GM23338 (cell line): ENCODE measurements around the gene TMEM255B. TPM values are rescaled to one million over a fixed set of nuclear protein-coding genes. Genes with fewer than 3 reads are reported as not detected.

Source experiments
- ATAC-seq: fragments of 200-7000 bp; cut with Tn5 transposase; 3 replicates; pipeline ENCODE4 v1.9.1; 2020
- DNase-seq: peaks from one replicate; pipeline ENCODE4 v3.0.0-alpha.2; 2015; ENCODE audit warnings: low spot score
- H2AFZ ChIP-seq: fragments of 200-600 bp; sonication (generic); 2 replicates; pipeline ENCODE4 v1.8.0; 2016; ENCODE audit warnings: antibody characterized with exemption, mild to moderate bottlenecking, moderate library complexity
- H3F3A ChIP-seq: fragments of 200-600 bp; sonication (generic); replicated peaks from 2 replicates; pipeline ENCODE4 v1.8.0; 2017; ENCODE audit warnings: antibody characterized with exemption, mixed run types, low read depth
- H3K27ac ChIP-seq: fragments of 200-600 bp; sonication (generic); 2 replicates; pipeline ENCODE4 v1.6.1; 2016; ENCODE audit warnings: low read depth
- H3K27me3 ChIP-seq: fragments of 200-600 bp; sonication (generic); 2 replicates; pipeline ENCODE4 v1.8.0; 2016; ENCODE audit warnings: mild to moderate bottlenecking, mixed run types, moderate library complexity; ENCODE audit not compliant: insufficient read depth
- H3K36me3 ChIP-seq: fragments of 200-600 bp; sonication (generic); 2 replicates; pipeline ENCODE4 v1.8.0; 2016; ENCODE audit warnings: mild to moderate bottlenecking; ENCODE audit not compliant: insufficient read depth
- H3K4me1 ChIP-seq: fragments of 200-600 bp; sonication (generic); 2 replicates; pipeline ENCODE4 v1.8.0; 2016; ENCODE audit warnings: mild to moderate bottlenecking, moderate library complexity; ENCODE audit not compliant: insufficient read depth
- H3K4me2 ChIP-seq: fragments of 200-600 bp; sonication (generic); 2 replicates; pipeline ENCODE4 v1.7.1; 2017; ENCODE audit warnings: mixed run types
- H3K4me3 ChIP-seq: fragments of 200-600 bp; sonication (generic); 2 replicates; pipeline ENCODE4 v1.6.1; 2016; ENCODE audit warnings: mixed run types
- H3K79me2 ChIP-seq: fragments of 200-600 bp; sonication (generic); replicated peaks from 2 replicates; pipeline ENCODE4 v1.8.0; 2017; ENCODE audit warnings: mild to moderate bottlenecking; ENCODE audit not compliant: insufficient read depth
- H3K9me2 ChIP-seq: fragments of 200-600 bp; sonication (generic); 2 replicates; pipeline ENCODE4 v1.8.0; 2017; ENCODE audit not compliant: insufficient read depth
- H4K20me1 ChIP-seq: fragments of 200-600 bp; sonication (generic); replicated peaks from 2 replicates; pipeline ENCODE4 v1.8.0; 2017; ENCODE audit warnings: mild to moderate bottlenecking; ENCODE audit not compliant: insufficient read depth
- H3K27ac Mint-ChIP-seq: 2 replicates; pipeline ENCODE4 v1.8.0; 2020; ENCODE audit warnings: inconsistent platforms, mild to moderate bottlenecking, moderate library complexity, mixed read lengths
- H3K27me3 Mint-ChIP-seq: 3 replicates; pipeline ENCODE4 v1.8.0; 2022; ENCODE audit warnings: low read depth, mild to moderate bottlenecking, moderate library complexity, mixed read lengths, inconsistent platforms; ENCODE audit not compliant: insufficient read depth, poor library complexity
- H3K36me3 Mint-ChIP-seq: 3 replicates; pipeline ENCODE4 v1.8.0; 2021; ENCODE audit warnings: low read depth, mild to moderate bottlenecking, inconsistent platforms, moderate library complexity, mixed read lengths
- H3K4me1 Mint-ChIP-seq: 3 replicates; pipeline ENCODE4 v1.8.0; 2020; ENCODE audit warnings: mild to moderate bottlenecking, inconsistent platforms, mixed read lengths
- H3K4me3 Mint-ChIP-seq: 3 replicates; pipeline ENCODE4 v1.8.0; 2021; ENCODE audit warnings: moderate library complexity, mild to moderate bottlenecking, inconsistent platforms, mixed read lengths
- H3K9me3 Mint-ChIP-seq: 3 replicates; pipeline ENCODE4 v1.8.0; 2020; ENCODE audit warnings: moderate library complexity, mild to moderate bottlenecking, inconsistent platforms, mixed read lengths
- CREB1 ChIP-seq: fragments of 250-450 bp; sonication (Bioruptor Pico); IDR thresholded peaks from 2 replicates; pipeline ENCODE4 v1.5.0; 2020; ENCODE audit warnings: low read depth, mild to moderate bottlenecking, moderate library complexity
- EZH2 ChIP-seq: fragments of 200-600 bp; sonication (generic); IDR thresholded peaks from one replicate; pipeline ENCODE4 v1.8.0; 2017; ENCODE audit warnings: antibody characterized with exemption, mild to moderate bottlenecking, low read depth; ENCODE audit not compliant: unreplicated experiment
- EZH2phosphoT487 ChIP-seq: fragments of 200-600 bp; sonication (generic); IDR thresholded peaks from one replicate; pipeline ENCODE4 v1.8.1; 2018; ENCODE audit warnings: antibody characterized with exemption; ENCODE audit not compliant: unreplicated experiment
- JUNB ChIP-seq: IDR thresholded peaks from one replicate; pipeline ENCODE4 v1.6.1; 2016; ENCODE audit warnings: antibody characterized with exemption; ENCODE audit not compliant: unreplicated experiment
- ZNF114 ChIP-seq: fragments of 250-450 bp; sonication (Bioruptor Pico); IDR thresholded peaks from 2 replicates; pipeline ENCODE4 v1.5.0; 2020; ENCODE audit warnings: mild to moderate bottlenecking, moderate library complexity
- ZNF331 ChIP-seq: fragments of 250-450 bp; sonication (Bioruptor Pico); IDR thresholded peaks from 2 replicates; pipeline ENCODE4 v1.5.0; 2020; ENCODE audit warnings: low read depth, mild to moderate bottlenecking, moderate library complexity
- polyA plus RNA-seq: library from polyadenylated mRNA; unstranded; fragments of >200 nt; fragmentation: Nextera tagmentation; extraction: Ambion mirVana; gene quantifications from 2 replicates; pipeline ENCODE4 v1.2.1, GENCODE V29; 2016
- total RNA-seq: library from RNA; depleted of rRNA; stranded (reverse); fragments of >200 nt; shearing (Covaris generic); gene quantifications from 2 replicates; pipeline ENCODE4 v1.2.3, GENCODE V29; 2014
- TF ChIP-seq, protein P1 (sequence below): IDR thresholded peaks from one replicate; pipeline ENCODE4 v1.6.1; 2018; ENCODE audit warnings: antibody characterized with exemption; ENCODE audit not compliant: unreplicated experiment
- TF ChIP-seq, protein P2 (sequence below): IDR thresholded peaks from 2 replicates; pipeline ENCODE4 v1.6.1; 2016; ENCODE audit warnings: antibody characterized with exemption
- TF ChIP-seq, protein P3 (sequence below), 2 experiments: fragments of 200-600 bp in 1 of 2; sonication (generic) in 1 of 2; conservative IDR thresholded peaks; 2 replicates each; pipeline versions ENCODE4 v1.5.1 to v1.6.1; 2016 to 2017; ENCODE audit warnings: antibody characterized with exemption in 2 of 2, low read depth in 2 of 2, mild to moderate bottlenecking in 2 of 2, moderate library complexity in 1 of 2
- TF ChIP-seq, protein P4 (sequence below): fragments of 250-450 bp; sonication (Bioruptor Pico); IDR thresholded peaks from 2 replicates; pipeline ENCODE4 v1.5.0; 2020; ENCODE audit warnings: mild to moderate bottlenecking, moderate library complexity

The TMEM255B gene
- total and polyA plus RNA-seq, 2 experiments from 2014 or later = 0.69 to 4.4 TPM

DNA sequence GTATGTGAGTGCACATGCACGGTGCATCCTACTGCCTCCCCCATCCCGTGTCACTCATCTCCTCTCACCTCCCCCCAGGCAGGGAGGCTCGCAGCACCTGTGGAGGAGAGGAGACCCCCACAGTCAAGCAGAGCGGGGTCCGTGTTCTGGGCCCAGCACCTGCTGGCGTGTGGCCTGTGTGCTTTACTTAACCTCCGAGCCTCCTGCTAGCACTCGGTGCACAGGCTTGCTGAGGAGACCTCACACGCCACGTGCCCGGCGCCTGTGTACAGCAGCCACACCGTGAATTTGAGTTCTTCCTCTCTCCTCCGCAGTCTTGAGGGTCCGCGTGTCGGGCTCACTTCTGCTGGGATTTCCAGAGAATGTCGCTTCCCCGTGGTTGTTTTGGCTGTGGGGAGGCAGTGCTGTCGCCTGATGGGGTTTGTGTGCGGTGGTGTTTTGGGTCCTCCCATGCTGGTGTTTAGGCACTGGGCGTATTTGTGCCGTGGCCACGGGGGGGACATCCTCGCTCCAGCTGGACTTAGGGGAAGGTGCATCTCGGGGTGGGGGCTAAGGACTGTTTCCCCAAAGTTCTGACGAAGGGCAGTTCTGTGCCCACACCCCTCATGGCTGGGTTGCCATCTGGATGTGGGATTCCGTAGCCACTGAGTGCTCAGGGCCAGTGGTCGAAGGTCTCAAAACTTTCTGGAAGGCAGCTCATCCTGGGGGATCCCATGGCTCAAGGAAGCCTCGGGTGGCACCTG lies 34.8 kb upstream of the TMEM255B start:
- Histone ChIP-seq H3K4me1 (0 out of 2 replicates have a peak, but pooled peaks cover 4% of the 10 kb centered on the region), H3K4me3 (peak overlapping the region; percentile 76), H3K36me3 (no peaks in the 10 kb centered on the region), H3K27me3 (no peaks in the 10 kb centered on the region), H3K27ac (no peak overlapping the region), H3F3A (0 out of 2 replicates have a peak, but pooled peaks cover 4% of the 10 kb centered on the region), H3K4me2 (peak overlapping the region; percentile 81), H3K9me2 (peaks cover 7% of the 10 kb centered on the region; the same call in 1 of the 2 replicates), H3K79me2 (no peaks in the 10 kb centered on the region), H4K20me1 (no peaks in the 10 kb centered on the region), H2AFZ (peak overlapping the region; percentile 88; the same call in 1 of the 2 replicates)
- TF ChIP-seq CREB1 = no peak
- TF ChIP-seq, protein P1, sequence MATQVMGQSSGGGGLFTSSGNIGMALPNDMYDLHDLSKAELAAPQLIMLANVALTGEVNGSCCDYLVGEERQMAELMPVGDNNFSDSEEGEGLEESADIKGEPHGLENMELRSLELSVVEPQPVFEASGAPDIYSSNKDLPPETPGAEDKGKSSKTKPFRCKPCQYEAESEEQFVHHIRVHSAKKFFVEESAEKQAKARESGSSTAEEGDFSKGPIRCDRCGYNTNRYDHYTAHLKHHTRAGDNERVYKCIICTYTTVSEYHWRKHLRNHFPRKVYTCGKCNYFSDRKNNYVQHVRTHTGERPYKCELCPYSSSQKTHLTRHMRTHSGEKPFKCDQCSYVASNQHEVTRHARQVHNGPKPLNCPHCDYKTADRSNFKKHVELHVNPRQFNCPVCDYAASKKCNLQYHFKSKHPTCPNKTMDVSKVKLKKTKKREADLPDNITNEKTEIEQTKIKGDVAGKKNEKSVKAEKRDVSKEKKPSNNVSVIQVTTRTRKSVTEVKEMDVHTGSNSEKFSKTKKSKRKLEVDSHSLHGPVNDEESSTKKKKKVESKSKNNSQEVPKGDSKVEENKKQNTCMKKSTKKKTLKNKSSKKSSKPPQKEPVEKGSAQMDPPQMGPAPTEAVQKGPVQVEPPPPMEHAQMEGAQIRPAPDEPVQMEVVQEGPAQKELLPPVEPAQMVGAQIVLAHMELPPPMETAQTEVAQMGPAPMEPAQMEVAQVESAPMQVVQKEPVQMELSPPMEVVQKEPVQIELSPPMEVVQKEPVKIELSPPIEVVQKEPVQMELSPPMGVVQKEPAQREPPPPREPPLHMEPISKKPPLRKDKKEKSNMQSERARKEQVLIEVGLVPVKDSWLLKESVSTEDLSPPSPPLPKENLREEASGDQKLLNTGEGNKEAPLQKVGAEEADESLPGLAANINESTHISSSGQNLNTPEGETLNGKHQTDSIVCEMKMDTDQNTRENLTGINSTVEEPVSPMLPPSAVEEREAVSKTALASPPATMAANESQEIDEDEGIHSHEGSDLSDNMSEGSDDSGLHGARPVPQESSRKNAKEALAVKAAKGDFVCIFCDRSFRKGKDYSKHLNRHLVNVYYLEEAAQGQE = no peak
- no peak for TF ChIP-seq ZNF114 (CRISPR knock-in tag)
- no peak for TF ChIP-seq EZH2
- TF ChIP-seq, protein P2, sequence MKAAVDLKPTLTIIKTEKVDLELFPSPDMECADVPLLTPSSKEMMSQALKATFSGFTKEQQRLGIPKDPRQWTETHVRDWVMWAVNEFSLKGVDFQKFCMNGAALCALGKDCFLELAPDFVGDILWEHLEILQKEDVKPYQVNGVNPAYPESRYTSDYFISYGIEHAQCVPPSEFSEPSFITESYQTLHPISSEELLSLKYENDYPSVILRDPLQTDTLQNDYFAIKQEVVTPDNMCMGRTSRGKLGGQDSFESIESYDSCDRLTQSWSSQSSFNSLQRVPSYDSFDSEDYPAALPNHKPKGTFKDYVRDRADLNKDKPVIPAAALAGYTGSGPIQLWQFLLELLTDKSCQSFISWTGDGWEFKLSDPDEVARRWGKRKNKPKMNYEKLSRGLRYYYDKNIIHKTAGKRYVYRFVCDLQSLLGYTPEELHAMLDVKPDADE = no peak
- TF ChIP-seq EZH2phosphoT487 = no peak
- TF ChIP-seq, protein P3, sequence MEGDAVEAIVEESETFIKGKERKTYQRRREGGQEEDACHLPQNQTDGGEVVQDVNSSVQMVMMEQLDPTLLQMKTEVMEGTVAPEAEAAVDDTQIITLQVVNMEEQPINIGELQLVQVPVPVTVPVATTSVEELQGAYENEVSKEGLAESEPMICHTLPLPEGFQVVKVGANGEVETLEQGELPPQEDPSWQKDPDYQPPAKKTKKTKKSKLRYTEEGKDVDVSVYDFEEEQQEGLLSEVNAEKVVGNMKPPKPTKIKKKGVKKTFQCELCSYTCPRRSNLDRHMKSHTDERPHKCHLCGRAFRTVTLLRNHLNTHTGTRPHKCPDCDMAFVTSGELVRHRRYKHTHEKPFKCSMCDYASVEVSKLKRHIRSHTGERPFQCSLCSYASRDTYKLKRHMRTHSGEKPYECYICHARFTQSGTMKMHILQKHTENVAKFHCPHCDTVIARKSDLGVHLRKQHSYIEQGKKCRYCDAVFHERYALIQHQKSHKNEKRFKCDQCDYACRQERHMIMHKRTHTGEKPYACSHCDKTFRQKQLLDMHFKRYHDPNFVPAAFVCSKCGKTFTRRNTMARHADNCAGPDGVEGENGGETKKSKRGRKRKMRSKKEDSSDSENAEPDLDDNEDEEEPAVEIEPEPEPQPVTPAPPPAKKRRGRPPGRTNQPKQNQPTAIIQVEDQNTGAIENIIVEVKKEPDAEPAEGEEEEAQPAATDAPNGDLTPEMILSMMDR (conservative IDR thresholded peaks at IDR 0.05; ENCODE audit: low read depth in 2 of 2) = no peak
- TF ChIP-seq, protein P4, sequence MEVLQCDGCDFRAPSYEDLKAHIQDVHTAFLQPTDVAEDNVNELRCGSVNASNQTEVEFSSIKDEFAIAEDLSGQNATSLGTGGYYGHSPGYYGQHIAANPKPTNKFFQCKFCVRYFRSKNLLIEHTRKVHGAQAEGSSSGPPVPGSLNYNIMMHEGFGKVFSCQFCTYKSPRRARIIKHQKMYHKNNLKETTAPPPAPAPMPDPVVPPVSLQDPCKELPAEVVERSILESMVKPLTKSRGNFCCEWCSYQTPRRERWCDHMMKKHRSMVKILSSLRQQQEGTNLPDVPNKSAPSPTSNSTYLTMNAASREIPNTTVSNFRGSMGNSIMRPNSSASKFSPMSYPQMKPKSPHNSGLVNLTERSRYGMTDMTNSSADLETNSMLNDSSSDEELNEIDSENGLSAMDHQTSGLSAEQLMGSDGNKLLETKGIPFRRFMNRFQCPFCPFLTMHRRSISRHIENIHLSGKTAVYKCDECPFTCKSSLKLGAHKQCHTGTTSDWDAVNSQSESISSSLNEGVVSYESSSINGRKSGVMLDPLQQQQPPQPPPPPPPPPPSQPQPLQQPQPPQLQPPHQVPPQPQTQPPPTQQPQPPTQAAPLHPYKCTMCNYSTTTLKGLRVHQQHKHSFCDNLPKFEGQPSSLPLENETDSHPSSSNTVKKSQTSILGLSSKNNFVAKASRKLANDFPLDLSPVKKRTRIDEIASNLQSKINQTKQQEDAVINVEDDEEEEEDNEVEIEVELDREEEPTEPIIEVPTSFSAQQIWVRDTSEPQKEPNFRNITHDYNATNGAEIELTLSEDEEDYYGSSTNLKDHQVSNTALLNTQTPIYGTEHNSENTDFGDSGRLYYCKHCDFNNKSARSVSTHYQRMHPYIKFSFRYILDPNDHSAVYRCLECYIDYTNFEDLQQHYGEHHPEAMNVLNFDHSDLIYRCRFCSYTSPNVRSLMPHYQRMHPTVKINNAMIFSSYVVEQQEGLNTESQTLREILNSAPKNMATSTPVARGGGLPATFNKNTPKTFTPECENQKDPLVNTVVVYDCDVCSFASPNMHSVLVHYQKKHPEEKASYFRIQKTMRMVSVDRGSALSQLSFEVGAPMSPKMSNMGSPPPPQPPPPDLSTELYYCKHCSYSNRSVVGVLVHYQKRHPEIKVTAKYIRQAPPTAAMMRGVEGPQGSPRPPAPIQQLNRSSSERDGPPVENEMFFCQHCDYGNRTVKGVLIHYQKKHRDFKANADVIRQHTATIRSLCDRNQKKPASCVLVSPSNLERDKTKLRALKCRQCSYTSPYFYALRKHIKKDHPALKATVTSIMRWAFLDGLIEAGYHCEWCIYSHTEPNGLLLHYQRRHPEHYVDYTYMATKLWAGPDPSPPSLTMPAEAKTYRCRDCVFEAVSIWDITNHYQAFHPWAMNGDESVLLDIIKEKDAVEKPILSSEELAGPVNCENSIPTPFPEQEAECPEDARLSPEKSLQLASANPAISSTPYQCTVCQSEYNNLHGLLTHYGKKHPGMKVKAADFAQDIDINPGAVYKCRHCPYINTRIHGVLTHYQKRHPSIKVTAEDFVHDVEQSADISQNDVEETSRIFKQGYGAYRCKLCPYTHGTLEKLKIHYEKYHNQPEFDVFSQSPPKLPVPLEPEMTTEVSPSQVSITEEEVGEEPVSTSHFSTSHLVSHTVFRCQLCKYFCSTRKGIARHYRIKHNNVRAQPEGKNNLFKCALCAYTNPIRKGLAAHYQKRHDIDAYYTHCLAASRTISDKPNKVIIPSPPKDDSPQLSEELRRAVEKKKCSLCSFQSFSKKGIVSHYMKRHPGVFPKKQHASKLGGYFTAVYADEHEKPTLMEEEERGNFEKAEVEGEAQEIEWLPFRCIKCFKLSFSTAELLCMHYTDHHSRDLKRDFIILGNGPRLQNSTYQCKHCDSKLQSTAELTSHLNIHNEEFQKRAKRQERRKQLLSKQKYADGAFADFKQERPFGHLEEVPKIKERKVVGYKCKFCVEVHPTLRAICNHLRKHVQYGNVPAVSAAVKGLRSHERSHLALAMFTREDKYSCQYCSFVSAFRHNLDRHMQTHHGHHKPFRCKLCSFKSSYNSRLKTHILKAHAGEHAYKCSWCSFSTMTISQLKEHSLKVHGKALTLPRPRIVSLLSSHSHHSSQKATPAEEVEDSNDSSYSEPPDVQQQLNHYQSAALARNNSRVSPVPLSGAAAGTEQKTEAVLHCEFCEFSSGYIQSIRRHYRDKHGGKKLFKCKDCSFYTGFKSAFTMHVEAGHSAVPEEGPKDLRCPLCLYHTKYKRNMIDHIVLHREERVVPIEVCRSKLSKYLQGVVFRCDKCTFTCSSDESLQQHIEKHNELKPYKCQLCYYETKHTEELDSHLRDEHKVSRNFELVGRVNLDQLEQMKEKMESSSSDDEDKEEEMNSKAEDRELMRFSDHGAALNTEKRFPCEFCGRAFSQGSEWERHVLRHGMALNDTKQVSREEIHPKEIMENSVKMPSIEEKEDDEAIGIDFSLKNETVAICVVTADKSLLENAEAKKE = no peak
- TF ChIP-seq ZNF331 (CRISPR knock-in tag) = no peak
- no peak for TF ChIP-seq JUNB
- Mint-ChIP-seq H3K27me3 (peaks cover 10% of the 10 kb centered on the region), H3K9me3 (peaks cover 5% of the 10 kb centered on the region; the same call in 2 of the 3 replicates), H3K36me3 (no peaks in the 10 kb centered on the region), H3K4me1 (peaks cover 10% of the 10 kb centered on the region; the same call in 2 of the 3 replicates), H3K27ac (no peak overlapping the region), H3K4me3 (peak overlapping the region; percentile 68)
- DNase-seq (no peak), ATAC-seq (peak; percentile 22)
